Suprapubic skin (tissue), 4 donors: Measurements from ENCODE around the gene DMGDH. TPM values are rescaled to one million over a fixed set of nuclear protein-coding genes. Genes with fewer than 3 reads are reported as not detected.

Experiments used
- DNase-seq, 2 donors: peaks; one replicate each; pipeline ENCODE4 v3.0.0-alpha.2; 2019; ENCODE audit warnings: low spot score in 2 of 2
- H3K27ac ChIP-seq: fragments of 200-600 bp; sonication (generic); one replicate; pipeline ENCODE4 v1.5.1; 2019
- H3K27me3 ChIP-seq: fragments of 200-600 bp; sonication (generic); one replicate; pipeline ENCODE4 v1.5.1; 2019
- H3K36me3 ChIP-seq: fragments of 200-600 bp; sonication (generic); one replicate; pipeline ENCODE4 v1.5.1; 2019
- H3K4me1 ChIP-seq: fragments of 200-600 bp; sonication (generic); one replicate; pipeline ENCODE4 v1.5.1; 2019
- H3K4me3 ChIP-seq: fragments of 200-600 bp; sonication (generic); one replicate; pipeline ENCODE4 v1.5.1; 2019; ENCODE audit warnings: mild to moderate bottlenecking
- H3K9me3 ChIP-seq: fragments of 200-600 bp; sonication (generic); one replicate; pipeline ENCODE4 v1.5.1; 2019
- EP300 ChIP-seq: sonication (generic); formaldehyde crosslinking; IDR thresholded peaks from one replicate; pipeline ENCODE4 v1.6.1; 2017; ENCODE audit warnings: antibody characterized with exemption
- POLR2A ChIP-seq, 2 donors: fragments of 450-650 bp; IDR thresholded peaks; one replicate each; pipeline ENCODE4 v1.6.1; 2017; ENCODE audit warnings: antibody characterized with exemption in 2 of 2, mild to moderate bottlenecking in 2 of 2, moderate library complexity in 2 of 2
- POLR2AphosphoS5 ChIP-seq, 3 donors: sonication (generic); formaldehyde crosslinking; IDR thresholded peaks; one replicate each; pipeline ENCODE4 v1.6.1; 2017; ENCODE audit warnings: antibody characterized with exemption in 3 of 3
- WGBS: methylation state at CpG from one replicate; pipeline ENCODE4 v1.1.5; 2018; 5-methylcytosine and 5-hydroxymethylcytosine counted together
- total RNA-seq, 4 donors: library from RNA; depleted of rRNA; stranded (reverse); fragments of >200 nt; gene quantifications; one replicate each; pipeline ENCODE4 v1.1.0, GENCODE V29; 2016
- TF ChIP-seq, protein P1 (sequence below), 2 donors: fragments of 200-600 bp in 1 of 2; fragments of 450-650 bp in 1 of 2; sonication (generic) in 1 of 2; IDR thresholded peaks; one replicate each; pipeline ENCODE4 v1.5.1; 2016 to 2019; ENCODE audit warnings: antibody characterized with exemption in 2 of 2, mild to moderate bottlenecking in 1 of 2, moderate library complexity in 1 of 2

Gene DMGDH
- total RNA-seq, 4 donors from 2014 or later = 0.55 to 2.8 (median 1.1) TPM; not detected in 1

DNA sequence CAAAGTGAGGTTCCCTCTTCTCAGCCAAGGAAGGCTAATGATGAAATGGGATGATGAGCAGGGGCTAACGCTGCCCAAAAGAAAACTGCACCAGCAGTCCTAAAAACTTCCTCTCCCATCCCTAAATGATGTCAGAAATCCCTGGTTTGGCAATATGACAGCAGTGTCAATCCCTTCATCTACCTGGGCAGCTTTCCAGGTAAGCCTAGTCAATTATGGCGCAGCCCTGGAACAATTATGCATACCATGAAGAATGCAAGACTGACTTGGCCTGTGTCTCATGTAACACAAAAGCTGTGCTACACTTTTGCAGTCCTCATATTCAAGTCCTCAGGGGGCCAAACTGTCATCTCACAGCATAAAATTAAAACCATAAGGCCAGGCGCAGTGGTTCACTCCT, 7.0 kb downstream of the DMGDH start:
- Histone ChIP-seq H3K9me3 (no peaks in the 10 kb centered on the region), H3K36me3 (no peaks in the 10 kb centered on the region), H3K4me1 (no peaks in the 10 kb centered on the region), H3K27ac (no peak overlapping the region), H3K27me3 (no peaks in the 10 kb centered on the region), H3K4me3 (no peak overlapping the region)
- no peak for DNase-seq
- WGBS = 70% methylated on average over 3 of the region's 3 CpGs
- no peak for TF ChIP-seq EP300
- no peak for TF ChIP-seq POLR2AphosphoS5 (IDR thresholded peaks at IDR 0.05)
- TF ChIP-seq, protein P1, sequence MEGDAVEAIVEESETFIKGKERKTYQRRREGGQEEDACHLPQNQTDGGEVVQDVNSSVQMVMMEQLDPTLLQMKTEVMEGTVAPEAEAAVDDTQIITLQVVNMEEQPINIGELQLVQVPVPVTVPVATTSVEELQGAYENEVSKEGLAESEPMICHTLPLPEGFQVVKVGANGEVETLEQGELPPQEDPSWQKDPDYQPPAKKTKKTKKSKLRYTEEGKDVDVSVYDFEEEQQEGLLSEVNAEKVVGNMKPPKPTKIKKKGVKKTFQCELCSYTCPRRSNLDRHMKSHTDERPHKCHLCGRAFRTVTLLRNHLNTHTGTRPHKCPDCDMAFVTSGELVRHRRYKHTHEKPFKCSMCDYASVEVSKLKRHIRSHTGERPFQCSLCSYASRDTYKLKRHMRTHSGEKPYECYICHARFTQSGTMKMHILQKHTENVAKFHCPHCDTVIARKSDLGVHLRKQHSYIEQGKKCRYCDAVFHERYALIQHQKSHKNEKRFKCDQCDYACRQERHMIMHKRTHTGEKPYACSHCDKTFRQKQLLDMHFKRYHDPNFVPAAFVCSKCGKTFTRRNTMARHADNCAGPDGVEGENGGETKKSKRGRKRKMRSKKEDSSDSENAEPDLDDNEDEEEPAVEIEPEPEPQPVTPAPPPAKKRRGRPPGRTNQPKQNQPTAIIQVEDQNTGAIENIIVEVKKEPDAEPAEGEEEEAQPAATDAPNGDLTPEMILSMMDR (IDR thresholded peaks at IDR 0.05) = no peak
- TF ChIP-seq POLR2A (IDR thresholded peaks at IDR 0.05) = no peak

DNA sequence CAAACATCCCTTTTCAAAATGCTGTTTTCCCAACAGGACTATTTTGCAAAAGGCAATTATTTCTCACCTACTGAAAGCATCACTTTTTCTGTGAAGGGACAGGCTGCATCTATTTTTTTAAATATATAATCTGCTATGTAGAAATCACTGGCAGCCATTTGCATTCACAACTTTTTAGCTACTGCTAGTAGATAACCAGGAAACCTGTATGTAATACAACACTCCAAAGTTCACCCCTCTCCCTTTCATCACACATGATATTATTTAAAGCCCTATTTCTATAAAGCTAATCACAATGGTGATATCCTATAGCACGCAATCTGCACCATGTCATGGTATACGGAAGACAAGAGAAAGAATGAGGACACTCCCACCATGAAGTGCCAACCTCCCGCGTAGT, 9.8 kb downstream of the DMGDH start:
- DNase-seq = no peak
- Histone ChIP-seq H3K9me3 (no peaks in the 10 kb centered on the region), H3K4me1 (no peaks in the 10 kb centered on the region), H3K36me3 (no peaks in the 10 kb centered on the region), H3K27me3 (no peaks in the 10 kb centered on the region), H3K27ac (no peak overlapping the region), H3K4me3 (no peak overlapping the region)
- 94% methylated on average over 4 of the region's 4 CpGs for WGBS
- TF ChIP-seq POLR2AphosphoS5 (IDR thresholded peaks at IDR 0.05) = no peak
- TF ChIP-seq, protein P1 (IDR thresholded peaks at IDR 0.05) = no peak
- TF ChIP-seq POLR2A (IDR thresholded peaks at IDR 0.05) = no peak
- TF ChIP-seq EP300 = no peak

DNA sequence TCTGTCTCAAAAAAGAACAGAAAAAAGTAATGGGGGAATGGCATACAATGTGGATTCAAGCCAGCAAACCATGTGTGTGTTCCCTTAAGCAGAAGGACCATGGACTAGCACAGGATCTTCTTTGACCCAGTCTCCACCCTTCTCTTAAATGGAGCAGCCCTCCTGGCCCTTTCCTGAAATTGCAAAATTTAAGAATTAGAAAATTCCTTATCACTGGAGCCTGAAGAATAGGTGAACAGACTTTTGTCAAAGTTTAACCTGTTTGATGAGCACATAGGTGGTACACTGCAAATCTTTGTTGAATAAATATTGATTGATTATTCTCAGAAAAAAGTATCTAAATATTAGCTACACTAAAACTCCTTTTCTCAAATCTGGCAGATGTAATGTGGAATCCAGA, 12.6 kb downstream of the DMGDH start:
- TF ChIP-seq EP300 (no peak), POLR2A (IDR thresholded peaks at IDR 0.05) (no peak), POLR2AphosphoS5 (IDR thresholded peaks at IDR 0.05) (no peak)
- TF ChIP-seq, protein P1 (IDR thresholded peaks at IDR 0.05) = no peak

DNA sequence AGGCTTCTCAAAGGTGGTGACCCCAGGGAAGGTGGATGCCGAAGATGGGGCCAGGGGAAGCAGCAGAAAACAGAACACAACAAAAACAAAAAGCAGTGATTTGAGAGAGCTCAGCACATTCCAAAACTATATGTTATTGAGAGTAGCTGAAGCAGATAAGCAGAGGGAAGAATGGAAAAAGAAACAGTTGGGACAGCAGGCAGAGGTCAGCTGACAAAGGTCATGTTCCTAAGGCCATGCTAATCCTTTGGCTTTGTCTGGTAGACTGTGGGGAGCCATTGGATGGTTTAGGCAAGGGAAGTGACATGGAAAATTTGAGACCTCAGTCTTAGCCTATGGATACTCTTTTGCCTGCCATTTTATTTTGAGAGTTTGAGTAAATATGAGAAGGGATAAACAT, 14.5 kb downstream of the DMGDH start:
- no peaks in the 10 kb centered on the region for H3K36me3 ChIP-seq
- no peaks in the 10 kb centered on the region for H3K27me3 ChIP-seq
- H3K9me3 ChIP-seq = no peaks in the 10 kb centered on the region
- H3K4me1 ChIP-seq = no peaks in the 10 kb centered on the region
- WGBS = 91% methylated on average over 1 of the region's 1 CpG
- no peak for DNase-seq
- H3K27ac ChIP-seq = no peak overlapping the region
- H3K4me3 ChIP-seq = no peak overlapping the region
- TF ChIP-seq, protein P1 (IDR thresholded peaks at IDR 0.05) = no peak
- TF ChIP-seq POLR2A (IDR thresholded peaks at IDR 0.05) (no peak), EP300 (no peak), POLR2AphosphoS5 (IDR thresholded peaks at IDR 0.05) (no peak)

More for the DNA sequence above, 12.6 kb downstream of the DMGDH start:
- Histone ChIP-seq H3K4me1 (no peaks in the 10 kb centered on the region), H3K36me3 (no peaks in the 10 kb centered on the region), H3K27ac (no peak overlapping the region), H3K27me3 (no peaks in the 10 kb centered on the region), H3K4me3 (no peak overlapping the region), H3K9me3 (no peaks in the 10 kb centered on the region)
- no peak for DNase-seq

DNA sequence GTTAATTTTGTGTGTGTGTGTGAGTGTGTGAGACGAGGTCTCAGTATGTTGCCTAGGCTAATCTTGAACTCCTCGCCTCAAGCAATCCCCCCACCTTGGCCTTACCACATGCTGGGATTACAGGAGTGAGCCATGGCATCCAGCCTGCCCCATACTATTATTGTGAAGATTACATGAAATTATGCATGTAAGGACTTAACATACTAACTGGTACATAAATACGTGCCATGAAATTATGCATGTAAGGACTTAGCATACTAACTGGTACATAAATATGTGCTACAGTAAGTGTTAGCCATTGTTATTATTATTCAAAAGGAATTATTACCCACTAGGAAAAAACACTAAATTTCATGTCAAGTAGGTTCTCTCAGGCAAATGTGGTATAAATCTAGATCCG, 16.2 kb downstream of the DMGDH start:
- H3K27ac ChIP-seq = no peak overlapping the region
- TF ChIP-seq, protein P1 (IDR thresholded peaks at IDR 0.05) = no peak
- TF ChIP-seq POLR2AphosphoS5 (IDR thresholded peaks at IDR 0.05) = no peak
- no peak for TF ChIP-seq EP300
- no peak for TF ChIP-seq POLR2A (IDR thresholded peaks at IDR 0.05)
- no peaks in the 10 kb centered on the region for H3K36me3 ChIP-seq
- H3K4me3 ChIP-seq = no peak overlapping the region
- H3K9me3 ChIP-seq = no peaks in the 10 kb centered on the region
- H3K27me3 ChIP-seq = no peaks in the 10 kb centered on the region
- no peaks in the 10 kb centered on the region for H3K4me1 ChIP-seq
- 96% methylated on average over 4 of the region's 4 CpGs for WGBS
- no peak for DNase-seq
